ENCODE measurements around the gene SKA1. TPM values are rescaled to one million over a fixed set of nuclear protein-coding genes. Genes with fewer than 3 reads are reported as not detected.
"Not testable (repeated sequence)": the region's sequence is repeated elsewhere in the genome, so short reads cannot be mapped to it uniquely, and the experiment has no call there.

SKA1 gene
- total RNA-seq, 1 donor = 0.73 TPM

- not testable (repeated sequence) for H3K4me3 ChIP-seq (ENCODE audit: low read length); H3K27me3 ChIP-seq (ENCODE audit: insufficient read depth, low read length); H3K4me1 ChIP-seq (ENCODE audit: insufficient read depth, low read length); H3K9me3 ChIP-seq (ENCODE audit: low read depth, low read length)
Observed at GRCh38 chr18:50436742-50437141, 61.9 kb downstream of the SKA1 start.

GRCh38 chr18:50439460-50440015 is 64.7 kb downstream of the SKA1 start:
- H3K4me1 ChIP-seq (ENCODE audit: insufficient read depth, low read length) = no peaks in the 10 kb centered on the region
- no peaks in the 10 kb centered on the region for H3K9me3 ChIP-seq (ENCODE audit: low read depth, low read length)
- no peak overlapping the region for H3K4me3 ChIP-seq (ENCODE audit: low read length)
- no peaks in the 10 kb centered on the region for H3K27me3 ChIP-seq (ENCODE audit: insufficient read depth, low read length)

DNA sequence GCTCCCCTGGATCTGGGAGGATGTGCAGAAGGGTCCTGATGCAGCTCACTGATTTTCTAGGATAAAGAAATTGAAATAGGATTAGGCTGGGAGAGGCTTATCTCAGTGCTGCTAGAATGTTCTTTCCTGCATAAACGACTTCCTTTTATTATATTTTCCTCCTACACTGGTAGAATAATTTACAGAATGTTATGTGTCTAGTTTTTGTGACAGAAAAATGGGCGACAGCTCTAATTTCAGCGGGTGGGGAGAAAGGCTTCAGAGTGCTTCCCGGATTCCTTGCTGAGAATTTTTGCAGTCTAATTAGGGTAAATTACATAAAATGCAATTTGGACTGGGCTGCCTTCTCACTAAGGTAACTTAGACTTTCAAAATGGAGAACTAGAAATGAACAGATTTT is 66.2 kb downstream of the SKA1 start:
- Histone ChIP-seq H3K9me3 (ENCODE audit: low read depth, low read length) (no peaks in the 10 kb centered on the region), H3K4me1 (ENCODE audit: insufficient read depth, low read length) (no peaks in the 10 kb centered on the region), H3K27me3 (ENCODE audit: insufficient read depth, low read length) (no peaks in the 10 kb centered on the region), H3K4me3 (ENCODE audit: low read length) (no peak overlapping the region)

DNA sequence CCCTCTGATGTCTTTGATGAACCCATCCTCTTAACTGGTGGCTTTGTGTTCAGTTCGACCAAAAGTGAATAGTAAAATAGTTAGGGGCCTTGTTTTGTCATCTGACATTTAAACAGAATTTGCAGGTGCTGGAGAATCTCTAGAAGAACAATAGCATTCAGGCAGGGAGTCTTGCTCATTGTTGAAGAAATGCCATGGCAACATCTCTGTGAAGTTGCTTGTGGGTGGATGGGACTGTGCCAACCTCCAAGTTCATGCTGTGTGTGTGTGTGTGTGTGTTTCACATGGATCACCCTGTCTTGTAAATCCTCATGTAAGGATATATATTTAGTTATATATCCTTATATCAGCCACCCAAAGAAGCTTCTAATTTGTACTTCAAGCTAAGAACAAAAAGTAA is 66.7 kb downstream of the SKA1 start:
- H3K27me3 ChIP-seq (ENCODE audit: insufficient read depth, low read length) = no peaks in the 10 kb centered on the region
- no peaks in the 10 kb centered on the region for H3K4me1 ChIP-seq (ENCODE audit: insufficient read depth, low read length)
- H3K9me3 ChIP-seq (ENCODE audit: low read depth, low read length) = no peaks in the 10 kb centered on the region
- no peak overlapping the region for H3K4me3 ChIP-seq (ENCODE audit: low read length)

Other genes starting within 250 kb of the SKA1 start
- under 0.01 TPM for gene MYO5B, start 179.9 kb upstream of the SKA1 start, total RNA-seq
- not detected for gene CFAP53, start 108.6 kb upstream of the SKA1 start, total RNA-seq
- gene MBD1, start 93.5 kb upstream of the SKA1 start, total RNA-seq = 41.6 TPM
- 46.9 TPM for gene CXXC1, start 87.4 kb upstream of the SKA1 start, total RNA-seq
- gene MAPK4, start 185.0 kb downstream of the SKA1 start, total RNA-seq = not detected